Stomach (tissue), 4 donors: Measurements from ENCODE around the gene SH3TC1.

Experiments used
- CTCF ChIP-seq, 7 experiments: fragments of 450-650 bp in 4 of 7; fragments of 200-600 bp in 3 of 7; sonication (generic) in 3 of 7; IDR thresholded peaks; one replicate each; pipeline ENCODE4 v1.5.1; 2016 to 2019; ENCODE audit warnings: antibody characterized with exemption in 7 of 7, control low read depth in 2 of 7, mild to moderate bottlenecking in 1 of 7
- POLR2AphosphoS5 ChIP-seq, 3 donors: sonication (generic); formaldehyde crosslinking; IDR thresholded peaks; one replicate each; pipeline ENCODE4 v1.6.1; 2016; ENCODE audit warnings: antibody characterized with exemption in 3 of 3

GRCh38 chr4:8283631-8284121 is 84.6 kb downstream of the SH3TC1 start:
- TF ChIP-seq POLR2AphosphoS5 (IDR thresholded peaks at IDR 0.05) (no peak), CTCF (IDR thresholded peaks at IDR 0.05) (no peak)
